SK-N-MC (cell line): ENCODE results near the gene CPVL.

Experiments used
- EZH2 ChIP-seq: fragments of 200-600 bp; sonication (generic); IDR thresholded peaks from one replicate; pipeline ENCODE4 v1.6.1; 2017; ENCODE audit warnings: antibody characterized with exemption
- POLR2AphosphoS5 ChIP-seq: IDR thresholded peaks from 2 replicates; pipeline ENCODE4 v1.6.1; 2012; ENCODE audit warnings: mild to moderate bottlenecking, low read depth, low read length, borderline replicate concordance

GRCh38 chr7:29140873-29141468 is 5.4 kb downstream of the CPVL start:
- TF ChIP-seq EZH2 (no peak), POLR2AphosphoS5 (no peak)
